Thyroid gland (tissue), 4 donors: ENCODE measurements around the gene FOLR1.
"Not testable (repeated sequence)": the region's sequence is repeated elsewhere in the genome, so short reads cannot be mapped to it uniquely, and the experiment has no call there.

ENCODE experiments used
- POLR2A ChIP-seq, 2 donors: fragments of 450-650 bp; IDR thresholded peaks; one replicate each; pipeline ENCODE4 v1.6.1; 2017; ENCODE audit warnings: antibody characterized with exemption in 2 of 2, mild to moderate bottlenecking in 2 of 2, moderate library complexity in 1 of 2
- TF ChIP-seq, protein P1 (sequence below), 6 experiments: fragments of 200-600 bp in 3 of 6; fragments of 450-650 bp in 3 of 6; sonication (generic) in 3 of 6; IDR thresholded peaks; one replicate each; pipeline ENCODE4 v1.5.1; 2016 to 2019; ENCODE audit warnings: antibody characterized with exemption in 6 of 6, mild to moderate bottlenecking in 2 of 6, inconsistent platforms in 1 of 6, moderate library complexity in 1 of 6

DNA sequence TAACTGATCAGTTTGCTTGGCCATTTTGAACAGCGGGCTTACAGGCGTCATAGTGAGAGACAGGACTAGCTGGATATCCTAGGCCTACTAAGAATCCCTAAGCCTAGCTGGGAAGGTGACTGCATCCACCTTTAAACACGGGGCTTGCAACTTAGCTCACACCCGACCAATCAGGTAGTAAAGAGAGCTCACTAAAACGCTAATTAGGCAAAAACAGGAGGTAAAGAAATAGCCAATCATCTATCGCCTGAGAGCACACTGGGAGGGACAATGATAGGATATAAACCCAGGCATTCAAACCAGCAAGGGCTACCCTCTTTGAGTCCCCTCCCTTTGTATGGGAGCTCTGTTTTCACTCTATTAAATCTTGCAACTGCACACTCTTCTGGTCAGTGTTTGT lies 38.1 kb upstream of the FOLR1 start:
- TF ChIP-seq, protein P1, sequence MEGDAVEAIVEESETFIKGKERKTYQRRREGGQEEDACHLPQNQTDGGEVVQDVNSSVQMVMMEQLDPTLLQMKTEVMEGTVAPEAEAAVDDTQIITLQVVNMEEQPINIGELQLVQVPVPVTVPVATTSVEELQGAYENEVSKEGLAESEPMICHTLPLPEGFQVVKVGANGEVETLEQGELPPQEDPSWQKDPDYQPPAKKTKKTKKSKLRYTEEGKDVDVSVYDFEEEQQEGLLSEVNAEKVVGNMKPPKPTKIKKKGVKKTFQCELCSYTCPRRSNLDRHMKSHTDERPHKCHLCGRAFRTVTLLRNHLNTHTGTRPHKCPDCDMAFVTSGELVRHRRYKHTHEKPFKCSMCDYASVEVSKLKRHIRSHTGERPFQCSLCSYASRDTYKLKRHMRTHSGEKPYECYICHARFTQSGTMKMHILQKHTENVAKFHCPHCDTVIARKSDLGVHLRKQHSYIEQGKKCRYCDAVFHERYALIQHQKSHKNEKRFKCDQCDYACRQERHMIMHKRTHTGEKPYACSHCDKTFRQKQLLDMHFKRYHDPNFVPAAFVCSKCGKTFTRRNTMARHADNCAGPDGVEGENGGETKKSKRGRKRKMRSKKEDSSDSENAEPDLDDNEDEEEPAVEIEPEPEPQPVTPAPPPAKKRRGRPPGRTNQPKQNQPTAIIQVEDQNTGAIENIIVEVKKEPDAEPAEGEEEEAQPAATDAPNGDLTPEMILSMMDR (IDR thresholded peaks at IDR 0.05) = not testable (repeated sequence)
- not testable (repeated sequence) for TF ChIP-seq POLR2A (IDR thresholded peaks at IDR 0.05)
